Esophagus muscularis mucosa (tissue), 4 donors: ENCODE data around the gene FILIP1L.

ENCODE experiments used
- EP300 ChIP-seq: sonication (generic); formaldehyde crosslinking; IDR thresholded peaks from one replicate; pipeline ENCODE4 v1.6.1; 2017; ENCODE audit warnings: antibody characterized with exemption
- POLR2A ChIP-seq: fragments of 450-650 bp; IDR thresholded peaks from one replicate; pipeline ENCODE4 v1.6.1; 2017; ENCODE audit warnings: antibody characterized with exemption, moderate library complexity, mild to moderate bottlenecking, low read depth
- POLR2AphosphoS5 ChIP-seq, 2 donors: sonication (generic); formaldehyde crosslinking; IDR thresholded peaks; one replicate each; pipeline ENCODE4 v1.6.1; 2017; ENCODE audit warnings: antibody characterized with exemption in 2 of 2
- TF ChIP-seq, protein P1 (sequence below), 3 experiments: fragments of 200-600 bp in 2 of 3; fragments of 450-650 bp in 1 of 3; sonication (generic) in 2 of 3; IDR thresholded peaks; one replicate each; pipeline ENCODE4 v1.5.1; 2017 to 2019; ENCODE audit warnings: antibody characterized with exemption in 3 of 3, mild to moderate bottlenecking in 2 of 3, moderate library complexity in 1 of 3

DNA sequence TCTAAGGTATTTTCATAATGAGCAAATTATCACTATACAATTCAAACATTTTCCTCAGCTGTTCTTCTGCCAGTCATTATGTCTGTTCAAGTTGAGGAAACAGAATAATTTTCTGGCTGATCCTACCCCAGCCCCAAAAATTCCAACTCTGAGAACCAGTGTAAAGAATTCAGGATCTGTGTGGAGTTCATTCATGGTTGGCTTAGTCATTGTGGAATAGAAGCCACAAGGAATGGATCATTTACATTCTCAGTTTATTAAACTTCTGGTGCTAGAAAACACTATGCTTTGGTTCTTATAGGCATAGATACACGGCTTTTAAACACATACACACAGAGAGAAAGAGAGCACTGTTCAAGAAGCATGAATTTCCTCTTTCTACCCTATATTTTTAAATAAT, 162.0 kb downstream of the FILIP1L start:
- TF ChIP-seq, protein P1, sequence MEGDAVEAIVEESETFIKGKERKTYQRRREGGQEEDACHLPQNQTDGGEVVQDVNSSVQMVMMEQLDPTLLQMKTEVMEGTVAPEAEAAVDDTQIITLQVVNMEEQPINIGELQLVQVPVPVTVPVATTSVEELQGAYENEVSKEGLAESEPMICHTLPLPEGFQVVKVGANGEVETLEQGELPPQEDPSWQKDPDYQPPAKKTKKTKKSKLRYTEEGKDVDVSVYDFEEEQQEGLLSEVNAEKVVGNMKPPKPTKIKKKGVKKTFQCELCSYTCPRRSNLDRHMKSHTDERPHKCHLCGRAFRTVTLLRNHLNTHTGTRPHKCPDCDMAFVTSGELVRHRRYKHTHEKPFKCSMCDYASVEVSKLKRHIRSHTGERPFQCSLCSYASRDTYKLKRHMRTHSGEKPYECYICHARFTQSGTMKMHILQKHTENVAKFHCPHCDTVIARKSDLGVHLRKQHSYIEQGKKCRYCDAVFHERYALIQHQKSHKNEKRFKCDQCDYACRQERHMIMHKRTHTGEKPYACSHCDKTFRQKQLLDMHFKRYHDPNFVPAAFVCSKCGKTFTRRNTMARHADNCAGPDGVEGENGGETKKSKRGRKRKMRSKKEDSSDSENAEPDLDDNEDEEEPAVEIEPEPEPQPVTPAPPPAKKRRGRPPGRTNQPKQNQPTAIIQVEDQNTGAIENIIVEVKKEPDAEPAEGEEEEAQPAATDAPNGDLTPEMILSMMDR (IDR thresholded peaks at IDR 0.05) = no peak
- TF ChIP-seq POLR2A (no peak), EP300 (no peak), POLR2AphosphoS5 (IDR thresholded peaks at IDR 0.05) (no peak)
